Keratinocyte (primary cell): ENCODE data around the gene KRT79. TPM values are rescaled to one million over a fixed set of nuclear protein-coding genes. Genes with fewer than 3 reads are reported as not detected.

ENCODE experiments used
- DNase-seq: peaks from one replicate; pipeline ENCODE4 v3.0.0-alpha.2; 2011; ENCODE audit warnings: low read depth, missing footprints, low spot score
- FAIRE-seq: peaks from 2 replicates; lab custom pipeline; 2011; peaks lifted over from hg19 to GRCh38; lab: Jason Lieb, UNC
- H2AFZ ChIP-seq: 2 replicates; pipeline ENCODE4 v1.6.0; 2012; ENCODE audit warnings: low read length, control low read depth, inconsistent platforms; ENCODE audit not compliant: control insufficient read depth
- H3K27ac ChIP-seq: 2 replicates; pipeline ENCODE4 v1.5.1; 2011; ENCODE audit warnings: low read length; ENCODE audit not compliant: control insufficient read depth, insufficient read depth
- H3K27me3 ChIP-seq: 3 replicates; pipeline ENCODE4 v1.6.0; 2011; ENCODE audit warnings: low read length; ENCODE audit not compliant: control insufficient read depth, insufficient read depth; ENCODE audit errors: extremely low read depth
- H3K36me3 ChIP-seq, 2 experiments: 2 replicates in 1 of 2; 3 replicates in 1 of 2; pipeline ENCODE4 v1.5.1; 2011; ENCODE audit warnings: low read length in 2 of 2, mild to moderate bottlenecking in 1 of 2; ENCODE audit not compliant: control insufficient read depth in 2 of 2, insufficient read depth in 2 of 2; ENCODE audit errors: extremely low read depth in 1 of 2
- H3K4me1 ChIP-seq: 3 replicates; pipeline ENCODE4 v1.5.1; 2011; ENCODE audit warnings: low read length; ENCODE audit not compliant: control insufficient read depth, insufficient read depth; ENCODE audit errors: extremely low read depth
- H3K4me2 ChIP-seq: 3 replicates; pipeline ENCODE4 v1.6.0; 2011; ENCODE audit warnings: low read depth, low read length; ENCODE audit not compliant: control insufficient read depth, insufficient read depth; ENCODE audit errors: extremely low read depth
- H3K4me3 ChIP-seq, 3 experiments: fragments of 200-600 bp in 1 of 3; sonication (generic) in 1 of 3; 2 replicates in 2 of 3; 3 replicates in 1 of 3; pipeline ENCODE4 v1.5.1; 2011 to 2016; ENCODE audit warnings: low read length in 3 of 3, mild to moderate bottlenecking in 3 of 3, control low read depth in 2 of 3, inconsistent platforms in 1 of 3, low read depth in 1 of 3, mixed read lengths in 1 of 3, mixed run types in 1 of 3, moderate library complexity in 1 of 3; ENCODE audit not compliant: control insufficient read depth in 2 of 3, insufficient read depth in 2 of 3; ENCODE audit errors: extremely low read depth in 1 of 3
- H3K79me2 ChIP-seq: 2 replicates; pipeline ENCODE4 v1.6.0; 2012; ENCODE audit warnings: low read length; ENCODE audit not compliant: control insufficient read depth, insufficient read depth
- H3K9ac ChIP-seq: 3 replicates; pipeline ENCODE4 v1.6.0; 2011; ENCODE audit warnings: low read length; ENCODE audit not compliant: control insufficient read depth, insufficient read depth; ENCODE audit errors: extremely low read depth
- H3K9me1 ChIP-seq: 3 replicates; pipeline ENCODE4 v1.6.0; 2011; ENCODE audit warnings: low read length; ENCODE audit not compliant: control insufficient read depth, insufficient read depth; ENCODE audit errors: extremely low read depth
- H3K9me3 ChIP-seq: 2 replicates; pipeline ENCODE4 v1.5.1; 2012; ENCODE audit warnings: low read depth, low read length; ENCODE audit not compliant: control insufficient read depth
- H4K20me1 ChIP-seq: 3 replicates; pipeline ENCODE4 v1.6.0; 2011; ENCODE audit warnings: low read length; ENCODE audit not compliant: control insufficient read depth, insufficient read depth; ENCODE audit errors: extremely low read depth
- CTCF ChIP-seq, 3 experiments: IDR thresholded peaks in 1 of 3; conservative IDR thresholded peaks in 1 of 3; optimal IDR thresholded peaks in 1 of 3; 2 replicates in 2 of 3; 3 replicates in 1 of 3; pipeline versions ENCODE3 to v1.5.1; 2011; ENCODE audit warnings: low read length in 3 of 3, mild to moderate bottlenecking in 3 of 3, moderate library complexity in 2 of 3, control low read depth in 1 of 3, inconsistent platforms in 1 of 3; ENCODE audit not compliant: insufficient read depth in 2 of 3; ENCODE audit errors: extremely low read depth in 1 of 3
- EZH2 ChIP-seq: IDR thresholded peaks from one replicate; pipeline ENCODE4 v1.6.1; 2012; ENCODE audit warnings: inconsistent platforms, mild to moderate bottlenecking, low read length, moderate library complexity
- dilution Hi-C: fragments of 300-500 bp; cut with MboI; formaldehyde crosslinking; loops from one replicate; pipeline ENCODE4 v1.7.0; 2020; ENCODE audit warnings: low sequenced_read_pairs; ENCODE audit not compliant: extremely low pct_ligation_motif_present
- polyA plus RNA-seq, 5 experiments: library from polyadenylated mRNA; depleted of rRNA in 3 of 5; stranded (reverse) in 3 of 5; stranded (forward) in 1 of 5; unstranded in 1 of 5; fragments of >200 nt; gene quantifications; 1 replicate in 1 of 5; 2 replicates in 3 of 5; 3 replicates in 1 of 5; pipeline versions ENCODE4 v1.2.1 to v1.2.3, GENCODE V29; 2011 to 2012; ENCODE audit warnings: missing spikeins in 2 of 5, low read depth in 1 of 5, low replicate concordance in 1 of 5

KRT79 gene
- polyA plus RNA-seq, 1 donor (not counting 4 experiments of a cell fraction or from before 2014, with no cell fraction given) = 0.09 TPM

GRCh38 chr12:52814710-52815155 lies 19.4 kb downstream of the KRT79 start:
- peaks cover 33% of the 10 kb centered on the region for H3K27me3 ChIP-seq
- no peaks in the 10 kb centered on the region for H3K4me1 ChIP-seq
- TF ChIP-seq CTCF (optimal IDR thresholded peaks at IDR 0.05 in 1 of 3, IDR thresholded peaks at IDR 0.05 in 1 of 3, conservative IDR thresholded peaks at IDR 0.05 in 1 of 3; ENCODE audit: extremely low read depth in 1 of 3, insufficient read depth in 2 of 3, low read length in 3 of 3) (no peak), EZH2 (no peak)
- no peak overlapping the region for H3K4me3 ChIP-seq
- H3K27ac ChIP-seq = no peak overlapping the region
- no peaks in the 10 kb centered on the region for H3K79me2 ChIP-seq
- no peak for FAIRE-seq
- dilution Hi-C loops = no loop called here
- no peak overlapping the region for H3K4me2 ChIP-seq
- H3K9me1 ChIP-seq = no peaks in the 10 kb centered on the region
- no peaks in the 10 kb centered on the region for H3K36me3 ChIP-seq
- DNase-seq = no peak
- no peak overlapping the region for H3K9ac ChIP-seq
- no peaks in the 10 kb centered on the region for H3K9me3 ChIP-seq
- H4K20me1 ChIP-seq = no peaks in the 10 kb centered on the region
- no peak overlapping the region for H2AFZ ChIP-seq

GRCh38 chr12:52813885-52814709 lies 20.0 kb downstream of the KRT79 start, which contains the start of gene KRT4:
TSS of gene KRT4 (minus strand) at chr12:52814116. CDS start at chr12:52814058, 58 bp downstream.
- Histone ChIP-seq H3K27ac (no peak within 1 kb of the TSS), H3K4me3 (no peak within 1 kb of the TSS), H3K27me3 (peaks cover 34% of the 10 kb centered on the region), H3K9me1 (no peaks in the 10 kb centered on the region), H2AFZ (no peak within 1 kb of the TSS), H3K4me1 (no peaks in the 10 kb centered on the region), H3K4me2 (no peak within 1 kb of the TSS), H4K20me1 (no peaks in the 10 kb centered on the region), H3K36me3 (no peaks in the 10 kb centered on the region), H3K79me2 (no peaks in the 10 kb centered on the region), H3K9ac (no peak within 1 kb of the TSS), H3K9me3 (no peaks in the 10 kb centered on the region)
- dilution Hi-C loops = no loop called here
- TF ChIP-seq EZH2 (no peak), CTCF (optimal IDR thresholded peaks at IDR 0.05 in 1 of 3, IDR thresholded peaks at IDR 0.05 in 1 of 3, conservative IDR thresholded peaks at IDR 0.05 in 1 of 3; ENCODE audit: extremely low read depth in 1 of 3, insufficient read depth in 2 of 3, low read length in 3 of 3) (no peak)
- FAIRE-seq (no peak), DNase-seq (no peak)
